ENCODE measurements around the gene FSTL4. TPM values are rescaled to one million over a fixed set of nuclear protein-coding genes. Genes with fewer than 3 reads are reported as not detected.

Gene FSTL4
- total and polyA plus RNA-seq, 12 donors = 0.48 to 5.2 (median 2.3) TPM

- no peaks in the 10 kb centered on the region for H3K9me3 ChIP-seq (replicated peaks in 1 of 3)
- intact Hi-C loops (cut with DNase I) = no loop called here
- no peaks in the 10 kb centered on the region for H3K4me1 ChIP-seq (replicated peaks in 1 of 2)
- no peak overlapping the region for H3K27ac ChIP-seq
- TF ChIP-seq POLR2A (IDR thresholded peaks at IDR 0.05) = no peak
- TF ChIP-seq CTCF (IDR thresholded peaks at IDR 0.05) = no peak
- H3K4me3 ChIP-seq = no peak overlapping the region
- no peaks in the 10 kb centered on the region for H3K36me3 ChIP-seq (replicated peaks in 1 of 2)
- DNase-seq = no peak
- H3K27me3 ChIP-seq = peaks cover 9% of the 10 kb centered on the region
Measured at GRCh38 chr5:133605323-133605722, 7.0 kb downstream of the FSTL4 start.

GRCh38 chr5:133603711-133604110 is 8.6 kb downstream of the FSTL4 start:
- DNase-seq = no peak
- peaks cover 2% of the 10 kb centered on the region for H3K27me3 ChIP-seq
- H3K27ac ChIP-seq = no peak overlapping the region
- H3K4me1 ChIP-seq (replicated peaks in 1 of 2) = no peaks in the 10 kb centered on the region
- H3K9me3 ChIP-seq (replicated peaks in 1 of 3) = no peaks in the 10 kb centered on the region
- no peak for TF ChIP-seq CTCF (IDR thresholded peaks at IDR 0.05)
- no peak for TF ChIP-seq POLR2A (IDR thresholded peaks at IDR 0.05)
- intact Hi-C loops (cut with DNase I) = no loop called here
- no peak overlapping the region for H3K4me3 ChIP-seq
- 79 to 87% (median 80%) methylated on average over 6 of the region's 6 CpGs for WGBS, 4 donors
- no peaks in the 10 kb centered on the region for H3K36me3 ChIP-seq (replicated peaks in 1 of 2)

GRCh38 chr5:133602835-133603380 is 9.4 kb downstream of the FSTL4 start:
- Histone ChIP-seq H3K4me3 (no peak overlapping the region), H3K27ac (no peak overlapping the region), H3K9me3 (replicated peaks in 1 of 3) (no peaks in the 10 kb centered on the region), H3K36me3 (replicated peaks in 1 of 2) (no peaks in the 10 kb centered on the region), H3K27me3 (no peaks in the 10 kb centered on the region), H3K4me1 (replicated peaks in 1 of 2) (no peaks in the 10 kb centered on the region)
- intact Hi-C loops (cut with DNase I) = no loop called here
- 50 to 66% (median 59%) methylated on average over 2 of the region's 2 CpGs for WGBS, 4 donors
- TF ChIP-seq CTCF (IDR thresholded peaks at IDR 0.05) = no peak
- TF ChIP-seq POLR2A (IDR thresholded peaks at IDR 0.05) = no peak
- no peak for DNase-seq

GRCh38 chr5:133599600-133599999 is 12.7 kb downstream of the FSTL4 start:
- Histone ChIP-seq H3K36me3 (replicated peaks in 1 of 2) (no peaks in the 10 kb centered on the region), H3K4me1 (replicated peaks in 1 of 2) (no peaks in the 10 kb centered on the region), H3K4me3 (no peak overlapping the region), H3K9me3 (replicated peaks in 1 of 3) (no peaks in the 10 kb centered on the region), H3K27ac (no peak overlapping the region), H3K27me3 (no peaks in the 10 kb centered on the region)
- TF ChIP-seq POLR2A (IDR thresholded peaks at IDR 0.05) = no peak
- TF ChIP-seq CTCF (IDR thresholded peaks at IDR 0.05) = no peak
- DNase-seq = no peak
- intact Hi-C loops (cut with DNase I) = no loop called here
- WGBS, 4 donors = 70 to 89% (median 82%) methylated on average over 4 to 6 of the region's 6 CpGs
